Caco-2 (cell line): ENCODE data around the gene DHX34. TPM values are rescaled to one million over a fixed set of nuclear protein-coding genes. Genes with fewer than 3 reads are reported as not detected.
"Not testable (repeated sequence)": the region's sequence is repeated elsewhere in the genome, so short reads cannot be mapped to it uniquely, and the experiment has no call there.

Source experiments
- BruUV-seq: library from RNA; stranded (reverse); fragments of 400-500 nt; replicated peaks from 2 replicates; lab custom pipeline; 2021; lab: Mats Ljungman, UMichigan
- CTCF ChIA-PET: fragments of 300-600 bp; sonication (Branson Sonifier 250); formaldehyde crosslinking; loops from one replicate; lab custom pipeline; 2022; ENCODE audit warnings: antibody characterized with exemption; lab: Charles Lee
- POLR2A ChIA-PET: fragments of 300-600 bp; sonication (Branson Sonifier 250); formaldehyde crosslinking; loops from one replicate; lab custom pipeline; 2022; ENCODE audit warnings: antibody characterized with exemption; lab: Charles Lee
- DNase-seq, 2 experiments: peaks; one replicate each; pipeline versions ENCODE4 v3.0.0 to v3.0.0-alpha.2; 2020 to 2022
- H3K27me3 ChIP-seq: replicated peaks from 2 replicates; pipeline ENCODE4 v1.6.0; 2011; ENCODE audit warnings: low read length; ENCODE audit not compliant: control insufficient read depth, insufficient read depth
- H3K36me3 ChIP-seq: 2 replicates; pipeline ENCODE4 v1.5.1; 2011; ENCODE audit warnings: low read length; ENCODE audit not compliant: control insufficient read depth, insufficient read depth
- H3K4me1 ChIP-seq: fragments of 250-450 bp; sonication (Bioruptor Pico); 2 replicates; pipeline ENCODE4 v1.5.1; 2020; ENCODE audit warnings: mild to moderate bottlenecking
- H3K4me3 ChIP-seq: 2 replicates; pipeline ENCODE4 v1.5.1; 2011; ENCODE audit warnings: low read depth, mild to moderate bottlenecking, control low read depth, low read length
- H3K9me3 ChIP-seq: fragments of 250-450 bp; sonication (Bioruptor Pico); 2 replicates; pipeline ENCODE4 v1.5.1; 2020; ENCODE audit warnings: mild to moderate bottlenecking, moderate library complexity
- H3K27ac Mint-ChIP-seq: one replicate; pipeline ENCODE4 v1.8.0; 2022; ENCODE audit warnings: mixed read lengths; ENCODE audit not compliant: unreplicated experiment
- H3K27me3 Mint-ChIP-seq: one replicate; pipeline ENCODE4 v1.8.0; 2022; ENCODE audit warnings: mixed read lengths; ENCODE audit not compliant: insufficient read depth, unreplicated experiment
- H3K36me3 Mint-ChIP-seq: one replicate; pipeline ENCODE4 v1.8.0; 2022; ENCODE audit warnings: mild to moderate bottlenecking, mixed read lengths; ENCODE audit not compliant: insufficient read depth, unreplicated experiment
- H3K4me1 Mint-ChIP-seq: one replicate; pipeline ENCODE4 v1.8.0; 2022; ENCODE audit warnings: low read depth, mixed read lengths; ENCODE audit not compliant: unreplicated experiment
- H3K4me3 Mint-ChIP-seq: one replicate; pipeline ENCODE4 v1.8.0; 2022; ENCODE audit warnings: mild to moderate bottlenecking, moderate library complexity, mixed read lengths; ENCODE audit not compliant: unreplicated experiment
- H3K9me3 Mint-ChIP-seq: one replicate; pipeline ENCODE4 v1.8.0; 2022; ENCODE audit warnings: mixed read lengths; ENCODE audit not compliant: unreplicated experiment
- CTCF ChIP-seq, 2 experiments: fragments of 200-600 bp in 1 of 2; IDR thresholded peaks; 1 replicate in 1 of 2; 2 replicates in 1 of 2; pipeline versions ENCODE4 v1.5.1 to v1.8.0; 2011 to 2022; ENCODE audit warnings: antibody characterized with exemption in 1 of 2, control low read depth in 1 of 2, inconsistent platforms in 1 of 2, low read depth in 1 of 2, low read length in 1 of 2, mild to moderate bottlenecking in 1 of 2, moderate library complexity in 1 of 2; ENCODE audit not compliant: insufficient read depth in 1 of 2, severe bottlenecking in 1 of 2, unreplicated experiment in 1 of 2
- intact Hi-C: fragments of 100-400 bp; cut with micrococcal nuclease; formaldehyde crosslinking; loops from one replicate; pipeline ENCODE4 v1.10.0; 2022; ENCODE audit not compliant: unreplicated experiment
- total RNA-seq: library from RNA; stranded (reverse); gene quantifications from 2 replicates; pipeline ENCODE4 v1.2.3, GENCODE V29; 2022

DHX34 gene
- total RNA-seq, 1 experiment from 2014 or later: 28.7 TPM

- CTCF ChIA-PET: interaction anchor here (0.5 to 0.6 kb wide), 2 partner anchors 48 to 59 kb away, joined by 3 read pairs; no protein-coding TSS in a partner anchor
- H3K27me3 ChIP-seq: no peaks in the 10 kb centered on the region
- no peak overlapping the region for H3K4me3 Mint-ChIP-seq
- POLR2A ChIA-PET: no interaction called here
- no peak overlapping the region for H3K4me3 ChIP-seq
- H3K27me3 Mint-ChIP-seq: no peaks in the 10 kb centered on the region
- BruUV-seq: no TSS peak
- intact Hi-C loops: loop anchor here (10.0 kb wide), 1 partner anchor 82 kb away; no protein-coding TSS in a partner anchor
- no peaks in the 10 kb centered on the region for H3K36me3 Mint-ChIP-seq
- no peaks in the 10 kb centered on the region for H3K4me1 ChIP-seq
- DNase-seq: no peak
- H3K36me3 ChIP-seq: no peaks in the 10 kb centered on the region
- no peak for TF ChIP-seq CTCF (IDR thresholded peaks at IDR 0.05; ENCODE audit: insufficient read depth in 1 of 2, low read depth in 1 of 2, low read length in 1 of 2, severe bottlenecking in 1 of 2, unreplicated experiment in 1 of 2)
- no peaks in the 10 kb centered on the region for H3K9me3 Mint-ChIP-seq
- H3K27ac Mint-ChIP-seq: no peak overlapping the region
- no peaks in the 10 kb centered on the region; the same call in 1 of the 2 replicates for H3K9me3 ChIP-seq
- peaks cover 2% of the 10 kb centered on the region for H3K4me1 Mint-ChIP-seq
These were observed 5.8 kb upstream of the DHX34 start for GRCh38 chr19:47343194-47343802.

GRCh38 chr19:47344425-47344824 lies 4.7 kb upstream of the DHX34 start:
- H3K9me3 Mint-ChIP-seq: no peaks in the 10 kb centered on the region
- Histone ChIP-seq H3K27me3 (no peaks in the 10 kb centered on the region), H3K4me3 (no peak overlapping the region), H3K36me3 (no peaks in the 10 kb centered on the region), H3K4me1 (no peaks in the 10 kb centered on the region), H3K9me3 (no peaks in the 10 kb centered on the region; the same call in 1 of the 2 replicates)
- POLR2A ChIA-PET: no interaction called here
- no peak for DNase-seq
- intact Hi-C loops: loop anchor here (10.0 kb wide), 1 partner anchor 80 kb away; no protein-coding TSS in a partner anchor
- H3K36me3 Mint-ChIP-seq: peaks cover 6% of the 10 kb centered on the region
- TF ChIP-seq CTCF (IDR thresholded peaks at IDR 0.05; ENCODE audit: insufficient read depth in 1 of 2, low read depth in 1 of 2, low read length in 1 of 2, severe bottlenecking in 1 of 2, unreplicated experiment in 1 of 2): no peak
- no peaks in the 10 kb centered on the region for H3K27me3 Mint-ChIP-seq
- peaks cover 11% of the 10 kb centered on the region for H3K4me1 Mint-ChIP-seq
- CTCF ChIA-PET: interaction anchor here (0.9 kb wide), 1 partner anchor 47 kb away, joined by 3 read pairs; no protein-coding TSS in a partner anchor
- H3K27ac Mint-ChIP-seq: no peak overlapping the region
- H3K4me3 Mint-ChIP-seq: no peak overlapping the region
- BruUV-seq: no TSS peak

GRCh38 chr19:47346024-47346423 lies 3.1 kb upstream of the DHX34 start:
- H3K27me3 Mint-ChIP-seq, H3K4me3 Mint-ChIP-seq, H3K36me3 ChIP-seq, BruUV-seq, H3K27me3 ChIP-seq, H3K9me3 ChIP-seq, POLR2A ChIA-PET, DNase-seq, H3K27ac Mint-ChIP-seq, H3K4me3 ChIP-seq, CTCF ChIA-PET, H3K4me1 ChIP-seq, H3K9me3 Mint-ChIP-seq: not testable (repeated sequence)
- intact Hi-C loops: loop anchor here (5.0 to 10.0 kb wide), 2 partner anchors 49 to 79 kb away; no protein-coding TSS in a partner anchor
- Mint-ChIP-seq H3K36me3 (peaks cover 22% of the 10 kb centered on the region), H3K4me1 (peaks cover 26% of the 10 kb centered on the region)
